Measurements from ENCODE around the gene TCF12.
A peak's percentile ranks its signal among the peaks of the same experiment; 100 is the strongest.

Gene TCF12

GRCh38 chr15:57216288-57216687, 297.8 kb downstream of the TCF12 start:
- DNase-seq (ENCODE audit: low read depth, low spot score): no peak

- DNase-seq (ENCODE audit: low read depth, low spot score): no peak
These were observed 299.5 kb downstream of the TCF12 start for GRCh38 chr15:57217778-57218598.

DNA sequence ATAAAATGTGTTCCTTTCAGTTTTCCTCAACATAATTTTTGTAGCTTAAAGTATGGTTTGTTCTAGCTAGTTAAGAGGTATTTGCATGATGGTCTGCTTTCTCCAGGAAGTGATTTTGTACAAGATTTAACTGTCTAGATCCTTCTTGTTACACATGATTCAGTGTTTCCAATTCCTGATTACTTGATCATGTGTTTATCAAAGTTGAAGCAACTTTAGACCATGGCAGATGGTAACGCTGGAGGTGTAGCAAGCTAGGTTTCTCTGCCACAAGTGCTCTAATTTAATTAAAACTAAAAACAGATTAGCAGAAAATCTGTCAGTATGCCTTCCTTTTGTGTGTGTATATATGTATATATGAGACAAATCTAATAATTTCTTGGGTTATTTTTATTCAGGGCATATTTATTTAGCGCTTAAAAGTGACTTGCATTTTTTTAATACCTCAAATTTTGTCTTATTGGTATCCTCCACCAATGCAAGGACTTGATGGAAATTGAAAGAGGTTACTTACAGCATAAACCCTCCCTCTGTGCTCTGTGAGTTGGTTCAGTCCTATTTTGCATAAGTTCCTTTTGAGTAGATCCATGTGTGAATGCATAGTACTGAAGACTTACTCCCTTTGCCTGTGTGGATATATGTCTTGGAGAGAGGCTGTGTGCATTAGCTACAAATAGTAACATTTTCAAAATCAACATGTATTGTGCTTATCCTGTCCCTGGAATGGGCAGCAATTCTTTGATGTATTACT, 300.6 kb downstream of the TCF12 start:
- DNase-seq (ENCODE audit: low read depth, low spot score): peak; percentile 77

- peak; percentile 48 for DNase-seq (ENCODE audit: low read depth, low spot score)
These were observed 301.8 kb downstream of the TCF12 start for GRCh38 chr15:57220205-57220604.

DNA sequence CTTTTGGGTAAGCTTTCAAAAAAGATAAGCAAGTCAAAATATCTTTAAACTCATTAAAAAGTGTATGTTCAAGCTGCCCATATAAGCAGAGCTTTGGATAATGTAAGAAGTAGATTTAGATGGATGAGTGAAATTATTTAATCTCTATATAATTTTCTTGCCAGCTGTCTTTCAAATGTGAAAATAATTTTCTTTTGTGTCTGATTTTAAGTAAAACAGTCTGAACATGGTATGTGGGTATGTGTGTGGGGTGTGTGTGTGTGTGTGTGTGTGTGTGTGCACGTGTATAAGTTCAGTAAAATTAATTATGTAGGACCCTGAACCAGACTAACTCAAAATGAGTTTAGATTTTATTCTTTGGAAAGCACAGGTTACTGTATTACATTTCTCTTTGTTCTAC, 302.7 kb downstream of the TCF12 start:
- DNase-seq (ENCODE audit: low read depth, low spot score): no peak

GRCh38 chr15:57223345-57223744, 304.9 kb downstream of the TCF12 start:
- DNase-seq (ENCODE audit: low read depth, low spot score): no peak

- no peak for DNase-seq (ENCODE audit: low read depth, low spot score)
These were observed 305.4 kb downstream of the TCF12 start for GRCh38 chr15:57223887-57224286.

DNA sequence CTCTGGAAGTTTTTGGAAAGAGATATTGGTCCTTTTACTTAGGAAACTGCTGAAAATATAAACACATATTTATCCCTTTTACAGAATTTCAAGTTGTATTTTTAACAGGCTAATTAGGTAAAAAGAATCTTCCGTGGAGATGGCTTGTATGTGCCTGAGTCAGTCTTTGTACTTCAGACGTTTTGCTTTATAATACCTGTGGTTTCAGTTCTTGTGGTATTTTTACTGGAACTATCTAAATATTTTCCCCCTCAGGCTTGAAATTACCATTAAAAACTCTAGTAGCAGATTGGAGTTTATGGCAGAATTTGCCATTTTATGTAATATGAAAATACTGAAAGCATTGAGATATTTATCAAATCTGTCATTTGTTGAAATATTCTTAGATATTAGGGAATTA, 306.2 kb downstream of the TCF12 start:
- DNase-seq (ENCODE audit: low read depth, low spot score): no peak

DNA sequence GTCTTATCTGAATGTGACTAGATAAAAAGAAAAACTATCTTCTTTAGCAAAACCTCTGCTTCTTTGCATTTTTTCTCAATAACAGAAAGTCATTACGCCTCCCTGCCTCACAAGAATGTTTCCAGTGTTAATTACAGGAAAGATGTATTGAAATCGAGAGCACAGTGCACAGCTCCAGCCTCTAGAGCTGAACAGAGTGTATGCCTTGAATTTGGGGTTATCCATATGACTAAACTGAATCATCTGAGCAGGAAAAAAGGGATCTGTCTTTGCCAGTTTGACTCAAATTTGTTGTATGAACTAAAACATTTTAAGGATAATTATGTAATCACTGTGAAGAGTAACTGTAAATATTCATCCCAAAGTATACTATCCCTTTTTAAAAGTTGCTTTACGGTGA, 308.7 kb downstream of the TCF12 start:
- no peak for DNase-seq (ENCODE audit: low read depth, low spot score)

GRCh38 chr15:57227899-57228298, 309.5 kb downstream of the TCF12 start:
- peak; percentile 63 for DNase-seq (ENCODE audit: low read depth, low spot score)

- no peak for DNase-seq (ENCODE audit: low read depth, low spot score)
These were observed 310.0 kb downstream of the TCF12 start for GRCh38 chr15:57228395-57228794.

DNA sequence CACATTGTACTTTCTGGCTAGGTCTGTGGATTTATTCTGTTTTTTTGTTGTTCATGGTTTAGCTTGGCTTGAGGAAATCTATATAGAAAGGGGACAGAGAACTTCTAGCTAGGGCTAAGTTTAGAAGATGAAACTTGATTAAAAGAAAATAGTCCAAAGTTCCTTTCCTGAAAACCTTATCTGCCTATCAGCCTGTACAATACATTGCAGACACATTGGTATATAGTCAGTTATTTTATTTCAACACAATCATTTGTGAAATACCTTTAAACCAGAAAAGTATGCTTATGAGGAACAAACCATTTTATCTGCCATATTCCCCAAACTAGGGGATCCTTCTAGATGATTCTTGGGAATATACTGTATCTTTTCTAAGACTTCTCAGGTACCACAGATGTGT, 310.6 kb downstream of the TCF12 start:
- DNase-seq (ENCODE audit: low read depth, low spot score): no peak

GRCh38 chr15:57231559-57231958, 313.1 kb downstream of the TCF12 start:
- no peak for DNase-seq (ENCODE audit: low read depth, low spot score)

GRCh38 chr15:57234156-57234555, 315.7 kb downstream of the TCF12 start:
- no peak for DNase-seq (ENCODE audit: low read depth, low spot score)

DNA sequence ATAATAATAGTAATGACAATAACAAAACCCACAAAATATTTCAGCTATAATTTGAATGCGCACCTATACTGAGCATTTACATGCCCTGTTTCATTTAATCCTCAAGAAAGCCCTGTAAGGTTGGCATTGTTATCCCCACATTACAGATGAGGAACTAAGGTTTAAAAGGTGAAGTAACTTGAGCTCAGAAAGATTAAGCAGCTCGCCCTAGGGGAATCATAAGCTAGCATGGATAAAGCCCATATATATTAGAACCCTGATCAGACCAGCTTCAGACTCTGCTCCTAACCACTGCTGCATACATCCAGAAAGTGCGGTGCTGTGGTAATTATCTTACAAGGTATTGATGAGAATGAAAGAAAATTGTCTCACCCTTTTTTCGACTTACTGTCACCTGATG, 316.7 kb downstream of the TCF12 start:
- DNase-seq (ENCODE audit: low read depth, low spot score): no peak

DNA sequence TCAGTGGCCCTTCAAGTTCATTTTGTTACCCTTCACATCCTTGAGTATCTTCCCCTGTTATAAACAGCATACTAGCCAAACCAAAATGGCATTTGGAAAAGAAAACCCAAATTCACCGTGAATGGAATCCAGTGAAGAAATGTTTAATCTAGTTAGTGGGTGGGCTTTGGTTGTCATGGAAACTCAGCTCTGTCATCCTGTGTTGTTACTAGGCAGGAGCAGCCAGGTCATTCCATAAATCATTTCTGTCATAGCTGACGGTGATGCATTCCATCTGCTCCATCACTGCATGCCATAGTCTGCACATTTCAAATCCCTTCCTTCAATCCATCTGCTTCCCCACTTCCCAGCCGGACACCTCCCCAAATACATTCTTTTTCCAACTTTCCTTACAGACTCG, 317.4 kb downstream of the TCF12 start:
- DNase-seq (ENCODE audit: low read depth, low spot score): no peak

DNA sequence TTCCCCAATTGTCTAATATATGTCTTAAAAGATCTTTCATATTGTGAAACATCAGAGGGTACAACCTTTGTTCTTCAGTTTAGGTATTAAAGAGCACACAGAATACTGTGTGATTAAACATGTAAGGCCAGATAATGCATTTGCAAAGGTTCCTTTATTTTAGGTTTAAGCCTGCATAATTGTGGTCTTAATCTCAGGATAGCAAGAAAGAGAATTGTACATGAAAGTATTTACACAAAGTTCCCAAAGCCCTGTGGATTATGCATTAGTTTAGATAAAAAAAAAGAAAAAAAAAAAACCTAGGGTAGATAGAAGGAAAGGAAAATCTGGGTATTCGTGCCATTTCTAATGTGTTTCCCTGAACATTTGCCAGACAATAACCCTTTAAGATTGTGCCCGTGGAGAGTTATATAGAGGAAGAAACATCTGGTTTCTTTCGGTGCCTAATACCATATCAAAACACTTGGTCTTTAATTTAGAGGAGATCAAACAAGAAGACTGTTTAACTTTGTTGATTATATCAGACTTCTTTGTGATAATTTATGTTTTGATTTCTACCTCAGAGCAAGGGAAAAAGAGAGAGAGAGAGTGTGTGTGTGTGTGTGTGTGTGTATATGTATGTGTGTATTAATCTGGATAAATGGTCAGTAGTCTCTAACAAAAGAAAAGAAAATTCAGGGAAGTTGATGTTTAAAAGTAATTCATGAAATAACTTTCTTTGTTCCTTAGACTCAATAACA, 318.3 kb downstream of the TCF12 start:
- DNase-seq (ENCODE audit: low read depth, low spot score): no peak

DNA sequence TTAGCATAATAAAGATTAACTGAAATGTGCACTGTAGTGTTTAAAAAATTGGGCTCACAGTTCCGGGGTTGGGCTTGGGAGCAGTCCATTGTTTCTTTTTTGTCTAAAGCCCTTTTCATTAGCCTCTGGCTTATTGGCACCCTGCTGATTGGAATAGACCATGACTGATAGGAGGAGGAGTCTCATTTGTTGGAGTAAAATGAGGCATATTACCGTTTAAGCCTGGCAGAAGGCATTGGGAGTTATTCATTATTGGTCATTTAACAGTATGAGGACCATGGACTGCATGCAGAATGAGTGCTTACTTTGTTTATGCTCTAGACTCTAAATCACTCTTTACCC, 318.8 kb downstream of the TCF12 start:
- DNase-seq (ENCODE audit: low read depth, low spot score): no peak

- DNase-seq (ENCODE audit: low read depth, low spot score): no peak
These were observed 319.2 kb downstream of the TCF12 start for GRCh38 chr15:57237676-57238075.

DNA sequence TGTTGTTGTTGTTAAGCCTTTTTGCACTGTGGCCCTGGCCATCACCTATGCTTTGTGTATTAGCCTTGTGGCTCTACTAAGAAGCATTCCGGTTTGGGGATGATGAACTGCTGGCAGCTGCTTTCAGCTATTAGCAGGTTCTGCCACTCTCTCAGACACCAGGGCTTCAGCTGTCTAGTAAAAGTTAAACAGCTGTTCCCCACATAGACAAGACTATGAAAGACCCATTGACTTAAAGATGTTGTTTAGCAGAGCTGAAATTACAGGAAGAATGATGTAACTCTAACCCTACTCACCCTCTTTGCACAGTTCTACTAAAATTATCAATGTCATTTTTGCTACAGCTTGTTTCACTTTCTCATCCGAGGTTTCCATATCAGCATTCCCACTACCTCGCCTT, 326.7 kb downstream of the TCF12 start:
- DNase-seq (ENCODE audit: low read depth, low spot score): no peak

GRCh38 chr15:57245714-57246113, 327.3 kb downstream of the TCF12 start:
- no peak for DNase-seq (ENCODE audit: low read depth, low spot score)

- no peak for DNase-seq (ENCODE audit: low read depth, low spot score)
These were observed 329.6 kb downstream of the TCF12 start for GRCh38 chr15:57248074-57248473.

DNA sequence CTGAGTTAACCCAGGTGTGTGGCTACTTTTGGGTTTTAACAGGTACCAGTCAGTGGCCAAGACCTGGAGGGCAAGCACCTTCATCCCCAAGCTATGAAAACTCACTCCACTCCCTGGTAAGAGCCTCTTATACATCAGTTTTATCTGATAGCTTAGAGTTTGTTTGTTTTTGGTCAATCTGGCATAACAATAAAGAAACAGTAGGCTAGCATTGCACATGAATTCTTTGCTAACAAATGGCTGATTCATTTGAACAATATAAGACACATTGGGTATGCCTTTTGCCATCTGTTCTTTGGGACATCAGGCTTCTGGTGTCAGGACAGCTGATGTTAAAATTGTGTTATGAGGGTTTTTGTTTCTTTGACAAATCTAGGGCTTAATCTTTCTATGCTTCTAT, 332.9 kb downstream of the TCF12 start:
- no peak for DNase-seq (ENCODE audit: low read depth, low spot score)
